Stimulated activated CD4-positive, alpha-beta T cell treated with anti-CD3 and anti-CD28 coated beads, Interleukin-2, amount 100 ng/mL, for 48 hours (primary cell): ENCODE measurements around the gene EVI5L.

Experiments used
- DNase-seq, 2 donors: peaks; one replicate each; pipeline ENCODE4 v3.0.0-alpha.2; 2020

The EVI5L gene

DNA sequence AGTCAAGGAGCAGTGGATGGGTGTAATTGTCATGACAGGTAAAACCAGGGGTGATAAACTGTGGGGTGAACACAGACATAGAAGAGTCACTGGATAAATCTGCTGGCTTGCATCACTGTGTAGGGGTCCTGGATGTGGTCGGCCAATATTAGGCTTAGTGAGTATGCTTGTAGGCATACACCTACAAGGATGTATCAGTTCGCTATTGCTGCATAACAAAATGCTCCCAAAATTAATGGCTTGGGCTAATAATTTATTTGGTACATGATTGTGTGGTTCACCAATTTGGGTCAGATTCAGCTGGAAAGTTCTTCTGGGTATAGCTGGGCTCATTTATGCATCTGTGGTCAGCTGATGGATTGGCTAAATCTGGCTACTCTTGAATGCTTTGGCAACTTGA, 11.2 kb upstream of the EVI5L start:
- DNase-seq = no peak

DNA sequence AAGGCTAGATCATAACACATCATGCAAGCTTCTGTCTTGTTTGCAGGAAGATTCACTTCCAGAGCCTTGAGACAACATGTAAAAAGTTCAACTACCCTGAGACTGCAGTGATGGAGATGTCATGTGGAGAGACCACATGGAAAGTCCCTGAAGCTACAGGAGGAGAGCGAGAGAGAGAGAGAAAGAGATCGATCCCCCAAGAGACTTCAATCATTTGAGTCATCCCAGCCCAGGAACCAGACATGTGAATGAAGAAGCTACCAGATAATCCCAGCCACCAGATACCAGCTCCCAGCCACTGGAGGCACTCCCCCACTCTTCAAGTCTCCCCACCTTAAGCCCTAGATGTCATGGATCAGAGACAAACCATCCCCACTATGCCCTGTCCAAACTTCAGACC, 10.7 kb upstream of the EVI5L start:
- no peak for DNase-seq

DNA sequence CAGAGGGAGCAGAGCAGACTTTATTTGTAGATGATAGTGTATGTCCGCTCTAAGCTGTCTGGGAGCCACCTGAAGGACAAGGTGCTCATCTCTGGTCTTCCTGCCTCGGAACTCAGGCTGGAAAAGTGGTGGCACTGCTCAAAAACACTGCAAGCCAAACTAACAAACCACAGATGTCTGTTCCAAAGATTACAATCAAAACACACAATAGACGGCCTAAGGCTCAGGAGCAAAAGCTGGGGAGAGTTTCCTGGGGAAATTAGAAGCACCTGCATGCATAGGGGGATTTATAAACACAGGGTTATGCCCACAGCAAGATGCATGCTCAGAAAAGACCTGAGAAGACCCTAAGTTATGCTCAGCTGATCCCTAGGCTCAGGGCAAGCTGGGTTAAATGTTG, 9.4 kb upstream of the EVI5L start:
- no peak for DNase-seq

DNA sequence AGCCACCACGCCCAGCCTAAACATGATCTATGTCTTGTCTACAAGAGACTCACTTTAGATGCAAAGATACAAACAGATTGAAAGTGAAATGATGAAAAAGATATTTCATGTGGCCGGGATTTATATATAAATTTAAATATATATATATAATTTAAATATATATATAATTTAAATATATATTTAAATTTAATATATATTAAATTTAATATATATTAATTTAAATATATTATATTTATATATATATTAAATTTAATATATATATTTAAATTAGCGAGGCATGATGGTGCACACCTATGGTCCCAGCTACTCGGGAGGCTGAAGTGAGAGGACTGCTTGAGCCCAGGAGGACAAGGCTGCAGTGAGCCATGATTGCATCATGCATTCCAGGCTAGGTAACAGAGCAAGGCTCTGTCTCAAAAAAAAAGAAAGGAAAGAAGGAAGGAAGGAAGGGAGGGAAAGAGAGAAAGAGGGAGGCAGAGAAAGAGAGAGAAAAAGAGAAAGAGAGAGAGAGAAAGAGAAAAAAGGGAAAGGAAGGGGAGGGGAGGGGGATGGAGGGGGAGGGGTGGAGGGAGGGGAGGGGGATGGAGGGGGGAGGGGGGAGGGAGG, 7.0 kb upstream of the EVI5L start:
- no peak for DNase-seq

DNA sequence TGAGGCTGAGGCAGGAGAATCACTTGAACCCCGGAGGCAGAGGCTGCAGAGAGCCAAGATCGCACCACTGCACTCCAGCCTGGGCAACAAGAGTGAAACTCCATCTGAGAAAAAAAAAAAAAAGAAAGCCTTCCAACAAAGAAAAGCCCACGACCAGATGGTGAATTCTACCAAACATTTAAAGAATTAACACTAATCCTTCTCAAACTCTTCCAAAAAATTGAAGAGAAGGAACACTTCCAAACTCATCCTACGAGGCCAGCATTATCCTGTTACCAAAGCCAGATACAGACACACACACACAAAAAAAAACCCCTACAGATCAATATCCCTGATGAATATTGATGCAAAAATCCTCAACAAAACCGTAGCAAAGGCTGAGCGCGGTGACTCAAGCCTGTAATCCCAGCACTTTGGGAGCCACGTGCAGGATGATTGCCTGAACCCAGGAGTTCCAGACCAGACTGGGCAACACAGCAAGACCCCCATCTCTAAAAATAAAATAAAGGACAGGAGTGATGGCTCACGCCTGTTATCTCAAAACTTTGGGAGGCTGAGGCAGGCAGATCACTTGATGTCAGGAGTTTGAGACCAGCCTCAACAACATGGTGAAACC, 6.2 kb upstream of the EVI5L start:
- DNase-seq = no peak

DNA sequence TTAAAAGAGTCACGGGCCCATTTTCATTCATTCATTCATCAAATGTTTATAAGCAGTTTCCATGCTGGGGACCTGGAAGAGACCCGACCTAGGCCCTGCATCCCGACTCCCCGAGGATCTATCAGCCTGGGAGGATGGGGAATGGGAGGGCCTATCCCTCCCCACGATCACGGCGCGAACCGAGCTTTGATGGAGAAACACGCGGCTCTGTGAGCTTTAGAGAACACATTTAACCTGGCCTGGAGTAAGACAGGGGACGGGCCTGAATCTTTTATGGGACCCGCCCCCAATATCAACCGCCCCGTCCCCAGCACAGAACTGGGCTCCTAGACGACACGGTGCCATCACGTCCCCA, 875 bp upstream of the EVI5L start:
- DNase-seq = no peak

DNA sequence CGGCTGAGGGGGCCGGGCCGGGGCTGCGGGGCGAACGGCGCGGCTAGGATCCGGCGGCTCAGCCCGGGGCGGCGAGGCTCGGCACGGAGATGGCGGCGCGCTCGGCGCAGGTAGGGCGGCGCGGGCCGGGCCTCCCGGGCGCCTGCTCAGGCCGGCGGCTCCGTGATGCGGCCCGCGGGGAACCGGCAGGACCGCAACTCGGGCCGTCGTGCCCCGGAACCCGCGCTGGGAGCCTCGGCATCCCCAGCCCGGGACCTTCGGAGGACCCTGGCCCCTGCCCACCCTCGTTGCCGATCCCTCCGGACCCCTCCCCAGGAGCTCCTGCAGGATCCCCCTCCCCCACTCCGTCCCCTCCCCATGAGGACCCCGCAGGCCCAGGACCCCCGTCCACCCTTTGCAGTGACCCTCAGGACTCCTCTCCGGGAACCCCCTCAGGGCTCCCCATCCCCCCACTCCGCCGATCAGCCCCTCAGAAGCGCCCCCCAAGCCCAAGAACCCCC, 304 bp downstream of the EVI5L start:
- no peak for DNase-seq

DNA sequence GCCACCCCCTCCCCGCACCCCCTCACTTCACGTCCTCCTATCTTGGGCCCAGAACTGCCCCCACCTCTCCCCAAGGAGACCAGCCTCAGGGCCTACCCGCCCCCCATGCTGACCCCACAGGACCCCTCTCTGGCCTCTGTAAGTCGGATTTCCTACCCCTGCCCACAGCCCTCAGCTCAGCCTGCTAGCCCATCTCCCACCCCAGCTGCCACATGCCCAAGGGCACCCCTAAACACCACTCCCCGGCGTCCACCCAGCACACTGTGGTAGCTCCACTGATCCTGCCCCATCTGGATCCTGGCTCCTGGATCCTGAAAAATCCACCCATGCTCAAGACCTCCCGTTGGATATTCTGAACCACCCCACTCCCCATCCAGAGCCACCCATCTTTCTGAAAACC, 805 bp downstream of the EVI5L start:
- DNase-seq = no peak

DNA sequence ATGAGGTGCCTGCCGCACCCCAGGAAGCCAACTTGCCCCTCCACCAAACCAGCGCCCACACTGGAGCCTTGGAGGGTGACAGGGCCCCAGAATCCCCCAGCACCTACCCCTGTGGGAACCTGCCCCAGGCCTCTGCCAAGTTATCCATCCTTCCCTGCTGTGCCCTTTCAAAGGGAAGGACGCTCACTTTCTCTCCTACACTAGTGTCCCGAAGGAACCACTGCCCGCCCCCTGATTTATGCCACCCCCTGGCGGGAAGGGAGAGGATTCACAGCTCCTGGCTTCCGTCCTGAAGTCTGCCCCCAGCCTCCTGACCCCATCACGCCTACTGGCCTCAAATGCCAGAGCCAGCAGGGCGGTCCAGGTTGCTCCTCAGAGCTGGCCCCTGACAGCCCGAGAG, 1.4 kb downstream of the EVI5L start:
- DNase-seq = no peak

DNA sequence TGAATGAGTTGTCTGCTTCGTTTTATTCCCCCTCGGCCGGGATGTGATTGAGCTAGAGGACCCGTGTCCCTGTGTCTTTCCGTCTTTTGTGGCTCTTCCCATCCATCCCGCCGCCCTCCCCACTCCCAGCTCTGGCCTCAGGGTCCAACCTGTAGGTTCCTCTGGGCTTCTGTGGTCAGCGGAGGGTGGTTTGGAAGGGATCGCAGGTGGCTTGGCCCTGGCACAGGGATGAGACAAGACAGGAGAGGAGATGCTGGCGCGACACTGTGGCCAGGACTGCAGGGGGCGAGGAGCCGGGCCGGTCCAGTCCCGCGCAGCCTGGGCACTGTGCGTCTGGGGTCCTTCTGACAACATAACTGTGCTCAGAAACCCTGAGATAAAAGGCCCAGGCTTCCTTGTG, 2.0 kb downstream of the EVI5L start:
- no peak for DNase-seq

DNA sequence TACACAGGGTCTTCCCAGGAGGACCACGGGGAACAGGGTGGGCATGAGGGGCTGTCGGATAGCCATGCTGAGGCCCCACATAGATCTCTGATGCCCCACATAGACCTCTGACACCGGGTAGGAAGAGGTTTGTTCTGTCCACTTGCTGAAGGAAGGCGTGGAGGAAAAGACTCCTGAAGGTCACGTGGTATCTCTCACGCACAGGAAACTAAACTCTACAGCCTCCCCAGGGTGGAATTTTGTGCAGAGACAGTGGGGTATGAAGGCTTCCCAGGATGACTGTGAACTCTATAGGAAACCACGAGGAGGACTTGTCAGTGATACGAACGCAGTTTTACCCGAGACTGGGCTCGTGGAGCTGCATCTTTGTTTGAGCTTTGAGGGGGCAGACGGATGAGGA, 2.8 kb downstream of the EVI5L start:
- DNase-seq = no peak

DNA sequence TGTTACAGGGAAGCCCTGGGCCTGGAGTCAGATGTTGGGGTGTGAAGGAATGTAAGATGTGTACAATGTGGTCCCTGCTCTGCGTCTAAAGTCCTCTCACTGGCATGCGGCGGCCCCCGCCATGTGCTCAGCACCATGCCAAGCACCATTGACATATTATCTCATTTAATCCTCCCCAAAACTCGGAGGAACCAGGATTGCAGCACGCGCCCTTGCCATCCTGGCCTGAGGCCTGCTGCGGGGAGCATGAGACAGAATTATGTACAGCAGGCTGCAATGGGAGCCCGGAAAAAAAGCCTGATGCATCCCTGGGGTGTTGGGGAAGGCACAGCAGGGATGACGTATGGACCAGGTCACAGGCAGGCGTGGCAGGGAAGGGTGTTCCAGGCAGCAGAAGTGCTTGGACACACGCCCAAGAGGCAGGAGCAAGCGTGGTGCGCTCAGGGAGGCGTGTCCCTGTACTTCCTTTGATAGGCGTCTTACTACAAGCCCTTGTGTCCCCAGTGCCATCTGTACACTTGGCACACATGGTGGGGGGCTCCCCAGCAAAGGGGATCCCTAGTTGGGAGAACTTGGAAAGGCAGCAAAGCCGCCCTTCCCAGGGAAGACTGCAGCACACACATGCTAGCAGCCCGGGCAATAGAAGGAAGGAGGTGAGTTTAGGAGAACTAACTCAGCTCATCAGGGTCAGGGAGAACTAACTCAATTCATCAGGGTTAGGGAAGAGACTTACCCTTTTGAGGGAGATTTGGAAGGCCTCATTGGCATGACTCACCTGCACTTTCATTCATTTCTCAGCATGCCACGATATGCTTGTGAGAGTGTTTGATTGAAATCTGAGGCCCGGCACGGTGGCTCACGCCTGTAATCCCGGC, 3.4 kb downstream of the EVI5L start:
- no peak for DNase-seq

DNA sequence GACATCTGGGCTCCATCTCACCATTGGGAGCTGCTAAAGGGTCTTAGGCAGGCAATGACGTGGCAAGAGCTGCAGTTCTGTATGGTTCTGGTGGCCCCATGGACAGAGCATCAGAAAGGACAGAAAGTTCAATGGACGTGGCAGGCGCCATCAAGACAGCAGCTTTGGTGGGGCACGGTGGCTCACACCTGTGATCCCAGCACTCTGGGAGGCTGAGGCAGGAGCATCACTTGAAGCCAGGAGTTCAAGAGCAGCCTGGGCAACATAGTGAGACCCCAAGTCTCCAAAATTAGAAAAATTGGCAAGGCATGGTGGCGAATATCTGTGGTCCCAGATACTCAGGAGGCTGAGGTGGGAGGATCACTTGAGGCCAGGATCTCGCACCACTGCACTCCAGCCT, 9.5 kb downstream of the EVI5L start:
- no peak for DNase-seq

DNA sequence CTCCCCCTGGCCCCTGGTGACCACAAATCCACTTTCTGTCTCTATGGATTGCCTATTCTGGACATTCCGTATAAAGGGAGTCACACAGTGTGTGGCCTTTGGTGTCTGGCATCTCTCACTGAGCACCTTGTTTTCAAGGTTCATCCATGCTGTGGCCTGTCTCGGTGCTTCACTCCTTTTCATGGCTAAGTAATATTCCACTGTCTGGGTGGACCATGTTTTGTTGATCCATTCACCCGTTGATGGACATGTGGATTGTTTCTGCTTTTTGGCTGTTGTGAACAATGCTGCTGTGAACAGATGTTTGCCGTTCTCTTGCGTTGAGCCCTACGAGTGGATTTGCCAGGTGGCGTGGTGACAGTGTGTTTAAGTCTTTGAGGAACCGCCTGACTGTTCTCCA, 10.6 kb downstream of the EVI5L start:
- no peak for DNase-seq

DNA sequence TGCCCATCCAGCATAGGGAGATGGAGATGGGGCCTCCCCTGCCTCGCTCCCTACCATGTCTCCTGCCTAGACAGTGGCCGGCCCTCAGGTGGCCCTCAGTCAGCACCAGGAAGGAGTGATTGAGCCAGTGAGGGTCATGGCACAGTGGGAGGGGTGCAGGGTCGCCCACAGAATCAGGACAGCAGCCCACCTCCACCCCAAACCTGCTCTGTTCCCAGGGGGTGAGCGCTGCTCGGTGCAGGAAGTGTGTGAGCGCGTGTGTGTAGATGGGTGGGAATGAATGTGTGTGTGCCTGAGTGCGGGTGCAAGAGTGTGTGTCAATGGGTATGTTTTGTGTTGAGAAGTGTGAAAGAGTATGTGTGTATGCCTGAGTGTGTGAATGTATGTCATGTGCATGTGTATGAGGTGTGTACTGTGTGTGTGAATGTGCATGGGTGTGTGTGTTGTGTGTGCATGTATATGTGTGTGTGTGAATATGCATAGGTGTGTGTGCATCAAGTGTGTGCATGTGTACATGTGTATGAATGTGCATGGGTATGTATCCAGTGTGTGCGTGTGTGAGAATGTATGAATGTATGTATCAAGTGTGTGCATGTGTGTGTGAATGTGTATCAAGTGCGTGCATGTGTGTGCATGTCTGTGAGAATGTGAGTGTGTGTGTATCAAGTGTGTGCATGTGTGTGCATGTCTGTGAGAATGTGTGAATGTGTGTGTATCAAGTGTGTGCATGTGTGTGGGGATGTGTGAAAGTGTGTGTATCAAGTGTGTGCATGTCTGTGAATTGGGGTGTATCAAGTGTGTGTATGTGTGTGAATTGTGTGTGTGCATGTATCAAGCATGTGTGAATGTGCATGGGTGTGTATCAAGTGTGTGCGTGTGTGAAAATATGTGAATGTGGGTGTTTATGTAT, 12.0 kb downstream of the EVI5L start:
- DNase-seq = no peak

DNA sequence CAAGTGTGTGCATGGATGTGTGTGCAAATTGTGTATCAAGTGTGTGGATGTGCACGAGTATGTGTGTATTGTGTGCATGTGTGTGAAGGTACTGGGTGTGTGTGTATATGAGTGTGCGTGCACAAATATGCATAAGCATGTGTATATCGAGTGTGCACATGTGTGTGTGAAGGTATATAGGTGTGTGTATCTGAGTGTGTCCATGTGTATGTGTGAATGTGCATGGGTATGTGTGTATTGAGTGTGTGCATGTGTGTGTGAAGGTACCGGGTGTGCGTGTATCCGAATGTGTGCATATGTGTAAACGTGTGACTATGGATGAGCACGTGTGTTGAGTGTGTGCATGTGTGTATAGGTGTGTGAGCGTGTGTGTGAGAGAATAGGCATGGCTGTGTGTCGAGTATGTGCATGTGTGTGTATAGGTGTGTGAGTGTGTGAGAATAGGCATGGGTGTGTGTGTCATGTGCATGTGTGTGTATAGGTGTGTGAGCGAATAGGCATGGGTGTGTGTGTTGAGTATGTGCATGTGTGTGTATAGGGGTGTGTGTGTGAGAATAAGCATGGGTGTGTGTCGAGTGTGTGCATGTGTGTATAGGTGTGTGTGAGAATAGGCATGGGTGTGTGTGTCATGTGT, 12.8 kb downstream of the EVI5L start:
- DNase-seq = no peak

DNA sequence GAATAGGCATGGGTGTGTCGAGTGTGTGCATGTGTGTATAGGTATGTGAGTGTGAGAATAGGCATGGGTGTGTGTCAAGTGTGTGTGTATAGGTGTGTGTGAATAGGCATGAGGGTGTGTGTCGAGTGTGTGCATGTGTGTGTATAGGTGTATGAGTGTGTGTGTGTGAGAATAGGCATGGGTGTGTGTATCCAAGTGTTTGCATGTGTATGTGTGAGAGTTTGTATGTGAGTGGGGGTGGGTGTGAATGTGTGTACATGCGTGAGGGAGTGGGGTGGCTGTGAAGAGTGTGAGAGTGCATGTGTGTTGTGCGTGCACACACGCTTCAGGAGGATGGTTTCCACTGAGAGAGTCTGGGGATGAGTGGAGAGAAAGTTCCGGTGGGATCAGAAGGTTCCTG, 13.5 kb downstream of the EVI5L start:
- DNase-seq = no peak

DNA sequence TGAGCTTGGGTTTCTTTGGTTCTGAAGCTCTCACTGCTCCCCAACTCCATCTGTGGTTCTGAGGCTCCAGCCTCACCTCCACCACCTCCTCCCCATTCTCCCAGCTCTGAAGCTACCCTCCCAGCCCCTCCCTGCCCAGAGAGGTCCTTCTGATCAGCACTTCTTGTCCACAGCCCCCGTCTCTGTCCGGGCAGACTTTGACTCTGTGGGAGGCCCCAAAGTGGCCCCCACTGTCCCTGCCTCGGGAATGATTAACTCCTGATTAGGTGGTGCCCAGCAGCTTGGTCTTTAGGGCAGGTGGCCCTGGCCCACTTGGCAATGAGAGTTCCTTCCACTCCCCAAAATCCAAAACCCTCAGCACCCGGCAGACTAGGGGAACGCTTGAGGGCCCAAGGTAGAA, 14.4 kb downstream of the EVI5L start:
- DNase-seq = no peak

DNA sequence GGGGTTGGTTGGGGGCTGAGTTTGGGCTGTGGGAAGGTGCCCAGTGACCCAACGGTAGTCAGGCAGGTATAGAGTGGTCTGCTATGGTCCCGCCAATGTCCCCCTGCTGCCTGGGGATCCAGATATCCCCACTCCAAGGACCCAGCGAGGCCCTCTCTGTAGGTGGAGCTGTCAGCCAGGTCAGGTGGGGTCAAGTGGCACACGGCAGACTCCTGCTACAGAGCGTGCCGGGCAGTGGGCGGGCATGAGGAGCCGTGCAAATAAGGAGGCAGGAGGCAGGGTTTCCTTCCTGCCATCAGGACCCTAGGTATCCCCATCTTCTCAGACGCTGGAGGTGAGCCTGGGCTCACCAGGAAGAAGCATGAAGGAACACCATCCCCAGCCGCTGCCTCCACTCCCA, 14.9 kb downstream of the EVI5L start:
- DNase-seq = no peak

DNA sequence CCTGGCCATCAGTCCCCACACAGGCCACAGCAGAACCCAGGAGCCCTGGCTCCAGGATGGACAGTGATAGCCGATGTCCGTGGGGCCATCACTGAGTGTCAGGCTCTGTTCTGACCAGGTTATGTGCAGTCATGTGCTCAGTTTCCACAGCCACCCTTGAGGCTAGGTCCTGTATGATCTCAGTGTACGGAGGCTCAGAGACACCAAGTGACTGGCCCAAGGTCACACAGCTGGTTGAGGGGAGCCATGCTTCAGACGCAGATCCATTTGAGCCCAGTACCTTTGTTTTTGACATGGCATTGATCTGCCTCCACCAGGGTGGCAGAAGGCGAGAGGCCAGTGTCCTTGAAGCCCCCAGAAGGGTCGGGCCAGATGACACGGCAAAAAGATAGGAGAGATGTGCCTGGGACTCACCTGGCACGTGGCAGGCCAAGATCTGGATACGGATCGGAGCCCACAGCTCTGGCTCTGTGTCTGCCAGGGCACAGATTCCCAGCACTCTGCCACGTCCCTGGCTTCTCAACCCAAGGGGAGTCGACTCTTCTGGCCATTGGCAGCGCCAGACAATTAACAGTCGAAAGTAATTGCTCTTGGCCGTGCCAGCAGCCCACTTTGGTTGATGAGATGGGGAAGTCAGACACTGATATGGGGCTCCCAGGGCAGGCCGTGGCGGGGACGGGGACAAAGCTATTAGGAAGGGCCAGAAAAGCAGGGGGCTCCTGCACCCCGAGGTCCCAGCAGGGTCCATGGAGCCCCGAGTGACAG, 15.6 kb downstream of the EVI5L start:
- no peak for DNase-seq

DNA sequence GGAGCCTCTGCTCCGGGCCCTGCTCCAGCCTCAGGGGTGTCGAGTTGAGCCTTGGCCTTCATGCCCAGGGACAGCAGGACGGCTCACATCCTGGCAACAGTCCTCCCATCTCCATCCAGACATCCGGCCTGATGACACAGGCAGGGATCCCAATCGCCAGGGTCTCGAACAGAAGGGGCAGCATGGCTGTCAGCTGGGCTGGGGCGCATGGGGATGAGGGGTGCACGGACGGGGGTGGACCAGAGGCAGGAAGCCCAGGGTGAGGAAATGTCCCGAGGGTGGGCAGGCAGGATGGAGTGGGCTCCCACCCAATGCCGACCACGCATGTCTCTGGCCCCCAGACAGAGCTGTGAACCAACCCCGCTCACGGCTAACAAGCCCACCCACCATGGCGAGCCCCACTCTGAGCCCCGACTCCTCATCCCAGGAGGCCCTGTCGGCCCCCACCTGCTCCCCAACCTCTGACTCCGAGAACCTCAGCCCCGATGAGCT, 16.2 kb downstream of the EVI5L start:
- DNase-seq = no peak

DNA sequence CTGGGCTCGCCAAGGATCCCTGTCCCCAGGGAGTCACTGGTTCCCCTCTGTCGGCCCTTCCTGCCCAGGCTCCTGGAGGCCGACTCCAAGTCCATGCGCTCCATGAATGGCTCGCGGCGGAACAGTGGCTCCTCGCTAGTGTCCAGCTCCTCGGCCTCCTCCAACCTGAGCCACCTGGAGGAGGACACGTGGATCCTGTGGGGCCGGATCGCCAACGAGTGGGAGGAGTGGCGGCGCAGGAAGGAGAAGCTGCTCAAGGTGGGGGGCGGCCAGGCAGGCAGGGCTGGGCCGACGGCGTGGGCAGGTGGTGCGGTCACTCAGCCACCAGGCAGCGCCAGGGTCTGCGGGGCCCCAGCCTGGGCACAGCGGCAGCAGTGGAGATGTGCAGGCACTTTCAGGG, 17.6 kb downstream of the EVI5L start:
- DNase-seq = no peak
